ENCODE results near the gene PLSCR4.

- TF ChIP-seq, protein P1, sequence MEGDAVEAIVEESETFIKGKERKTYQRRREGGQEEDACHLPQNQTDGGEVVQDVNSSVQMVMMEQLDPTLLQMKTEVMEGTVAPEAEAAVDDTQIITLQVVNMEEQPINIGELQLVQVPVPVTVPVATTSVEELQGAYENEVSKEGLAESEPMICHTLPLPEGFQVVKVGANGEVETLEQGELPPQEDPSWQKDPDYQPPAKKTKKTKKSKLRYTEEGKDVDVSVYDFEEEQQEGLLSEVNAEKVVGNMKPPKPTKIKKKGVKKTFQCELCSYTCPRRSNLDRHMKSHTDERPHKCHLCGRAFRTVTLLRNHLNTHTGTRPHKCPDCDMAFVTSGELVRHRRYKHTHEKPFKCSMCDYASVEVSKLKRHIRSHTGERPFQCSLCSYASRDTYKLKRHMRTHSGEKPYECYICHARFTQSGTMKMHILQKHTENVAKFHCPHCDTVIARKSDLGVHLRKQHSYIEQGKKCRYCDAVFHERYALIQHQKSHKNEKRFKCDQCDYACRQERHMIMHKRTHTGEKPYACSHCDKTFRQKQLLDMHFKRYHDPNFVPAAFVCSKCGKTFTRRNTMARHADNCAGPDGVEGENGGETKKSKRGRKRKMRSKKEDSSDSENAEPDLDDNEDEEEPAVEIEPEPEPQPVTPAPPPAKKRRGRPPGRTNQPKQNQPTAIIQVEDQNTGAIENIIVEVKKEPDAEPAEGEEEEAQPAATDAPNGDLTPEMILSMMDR (IDR thresholded peaks at IDR 0.05; ENCODE audit: insufficient read depth, low read depth, low read length) = peak; percentile 61
- no peak for TF ChIP-seq EZH2 (IDR thresholded peaks at IDR 0.05; ENCODE audit: insufficient read depth, low read length)
Observed at GRCh38 chr3:146218880-146219866, 31.7 kb downstream of the PLSCR4 start.

Data from astrocyte (in vitro differentiated cells and primary cell).